Right lobe of liver (tissue), 6 donors: Measurements from ENCODE around the gene SLC9A5. TPM values are rescaled to one million over a fixed set of nuclear protein-coding genes. Genes with fewer than 3 reads are reported as not detected.
A peak's percentile ranks its signal among the peaks of the same experiment; 100 is the strongest.

Experiments
- ATAC-seq, 4 donors: fragments of 200-7000 bp; cut with Tn5 transposase; one replicate each; pipeline ENCODE4 v1.9.1; 2020; ENCODE audit warnings: mild to moderate bottlenecking in 4 of 4, moderate library complexity in 4 of 4
- DNase-seq, 3 donors: peaks; one replicate each; pipeline ENCODE4 v3.0.0-alpha.2; 2020
- H3K27ac ChIP-seq, 3 donors: fragments of 200-600 bp; one replicate each; pipeline ENCODE4 v1.8.0; 2022
- H3K27me3 ChIP-seq, 2 donors: fragments of 200-600 bp; one replicate each; pipeline ENCODE4 v1.8.0; 2022
- H3K36me3 ChIP-seq, 4 donors: fragments of 200-600 bp; sonication (generic) in 1 of 4; one replicate each; pipeline versions ENCODE4 v1.5.1 to v1.8.0; 2017 to 2022; ENCODE audit warnings: control low read depth in 1 of 4
- H3K4me1 ChIP-seq, 4 donors: fragments of 200-600 bp; sonication (generic) in 1 of 4; one replicate each; pipeline versions ENCODE4 v1.5.1 to v1.8.0; 2017 to 2022; ENCODE audit warnings: control low read depth in 1 of 4
- H3K4me3 ChIP-seq, 3 donors: fragments of 200-600 bp; one replicate each; pipeline ENCODE4 v1.8.0; 2022
- H3K9me3 ChIP-seq, 4 donors: fragments of 200-600 bp; sonication (generic) in 1 of 4; one replicate each; pipeline versions ENCODE4 v1.5.1 to v1.8.0; 2017 to 2022; ENCODE audit warnings: control low read depth in 1 of 4
- CTCF ChIP-seq, 4 donors: fragments of 200-600 bp in 3 of 4; fragments of 450-650 bp in 1 of 4; IDR thresholded peaks; one replicate each; pipeline versions ENCODE4 v1.5.1 to v1.8.0; 2016 to 2022; ENCODE audit warnings: antibody characterized with exemption in 4 of 4, mild to moderate bottlenecking in 2 of 4
- POLR2A ChIP-seq: fragments of 450-650 bp; IDR thresholded peaks from one replicate; pipeline ENCODE4 v1.6.1; 2017; ENCODE audit warnings: antibody characterized with exemption, mild to moderate bottlenecking
- WGBS: methylation state at CpG from one replicate; pipeline ENCODE4 v1.1.6; 2018; ENCODE audit warnings: low coverage, low lambda C conversion rate; ENCODE audit not compliant: insufficient coverage; ENCODE audit errors: missing lambda C conversion rate; 5-methylcytosine and 5-hydroxymethylcytosine counted together
- intact Hi-C, 2 donors: fragments of 100-400 bp; cut with DNase I; formaldehyde crosslinking; loops; one replicate each; pipeline versions ENCODE4 v1.11.2 to v1.14.1; 2022
- total RNA-seq, 6 experiments: library from RNA; depleted of rRNA in 2 of 6; stranded (reverse); fragments of >200 nt in 2 of 6; fragmentation: NEBNext Ultra II Directional in 3 of 6; extraction: Animal tissue kit (Norgen Biotek cat#: 25700) in 3 of 6; gene quantifications; one replicate each; pipeline versions ENCODE4 v1.1.0 to v1.2.4, GENCODE V29; 2016 to 2023
- donor health status: DM: no; HTN: yes; CAD: no.
- donor health status: DM: no; HTN: no; CAD: no.
- donor health status: DM: no; HTN: no; CAD: no.
- donor health status: DM: no; HTN: yes; CAD: no.
- donor health status: DM: no; HTN: yes; CAD: no.

Gene SLC9A5
- total RNA-seq, 6 experiments from 2014 or later: 0.06 to 0.53 (median 0.15) TPM

GRCh38 chr16:67270931-67271338 is 22.2 kb downstream of the SLC9A5 start:
- TF ChIP-seq POLR2A: no peak
- TF ChIP-seq CTCF (IDR thresholded peaks at IDR 0.05): no peak
- Histone ChIP-seq H3K27ac (no peak overlapping the region), H3K4me3 (no peak overlapping the region), H3K36me3 (no peaks in the 10 kb centered on the region), H3K27me3 (no peaks in the 10 kb centered on the region), H3K4me1 (no peaks in the 10 kb centered on the region), H3K9me3 (no peaks in the 10 kb centered on the region)
- DNase-seq: no peak
- 84% methylated on average over 5 of the region's 11 CpGs for WGBS
- peak in 1 of 4 donors; percentile 17 for ATAC-seq
- intact Hi-C loops: no loop called here

GRCh38 chr16:67271446-67271845 is 22.7 kb downstream of the SLC9A5 start:
- Histone ChIP-seq H3K27me3 (no peaks in the 10 kb centered on the region), H3K27ac (no peak overlapping the region), H3K9me3 (no peaks in the 10 kb centered on the region), H3K4me1 (no peaks in the 10 kb centered on the region), H3K4me3 (no peak overlapping the region), H3K36me3 (no peaks in the 10 kb centered on the region)
- no CpG with 5 or more reads among the region's 4 CpGs for WGBS
- intact Hi-C loops: no loop called here
- no peak for ATAC-seq
- DNase-seq: no peak
- TF ChIP-seq POLR2A (no peak), CTCF (IDR thresholded peaks at IDR 0.05) (no peak)

- ATAC-seq (no peak), DNase-seq (no peak)
- TF ChIP-seq POLR2A: no peak
- TF ChIP-seq CTCF (IDR thresholded peaks at IDR 0.05): no peak
Measured at GRCh38 chr16:67275321-67275720, 26.5 kb downstream of the SLC9A5 start.

GRCh38 chr16:67277294-67277998 is 28.7 kb downstream of the SLC9A5 start:
- intact Hi-C loops: no loop called here
- WGBS: 70% methylated on average over 1 of the region's 4 CpGs
- ATAC-seq: peak in 1 of 4 donors; percentile 56

More at GRCh38 chr16:67275321-67275720, 26.5 kb downstream of the SLC9A5 start:
- WGBS: 44% methylated on average over 2 of the region's 2 CpGs
- Histone ChIP-seq H3K36me3 (no peaks in the 10 kb centered on the region), H3K27ac (no peak overlapping the region), H3K9me3 (no peaks in the 10 kb centered on the region), H3K27me3 (no peaks in the 10 kb centered on the region), H3K4me3 (no peak overlapping the region), H3K4me1 (no peaks in the 10 kb centered on the region)
- intact Hi-C loops: no loop called here

More at GRCh38 chr16:67277294-67277998, 28.7 kb downstream of the SLC9A5 start:
- Histone ChIP-seq H3K9me3 (no peaks in the 10 kb centered on the region), H3K27ac (no peak overlapping the region), H3K4me3 (no peak overlapping the region), H3K4me1 (no peaks in the 10 kb centered on the region), H3K27me3 (no peaks in the 10 kb centered on the region), H3K36me3 (no peaks in the 10 kb centered on the region)
- no peak for DNase-seq
- TF ChIP-seq CTCF (IDR thresholded peaks at IDR 0.05) (no peak), POLR2A (no peak)
